ENCODE results near the gene VPS13D. TPM values are rescaled to one million over a fixed set of nuclear protein-coding genes. Genes with fewer than 3 reads are reported as not detected.

The VPS13D gene
- total and polyA plus RNA-seq, 2 experiments from 2014 or later = 10.7 to 34.9 TPM

DNA sequence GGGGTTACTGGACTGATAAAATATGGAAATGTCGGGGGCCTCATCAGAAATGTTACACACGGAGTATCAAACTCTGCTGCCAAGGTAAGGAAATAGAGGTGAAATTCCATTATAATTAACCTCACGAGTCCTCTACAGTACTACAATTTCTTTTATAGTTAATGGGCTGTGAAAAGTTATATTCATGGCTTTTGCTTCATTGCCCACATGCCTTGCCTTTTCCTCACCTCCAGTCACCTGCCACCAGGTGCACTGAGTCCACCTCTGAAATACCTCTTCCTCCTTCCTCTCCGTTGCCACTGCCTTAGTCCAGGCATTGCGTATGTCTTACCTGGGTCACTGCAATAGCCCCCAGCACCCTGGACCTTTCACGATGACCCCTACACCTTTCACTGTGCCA lies 186.9 kb downstream of the VPS13D start (continued):
- TF ChIP-seq, protein P1, sequence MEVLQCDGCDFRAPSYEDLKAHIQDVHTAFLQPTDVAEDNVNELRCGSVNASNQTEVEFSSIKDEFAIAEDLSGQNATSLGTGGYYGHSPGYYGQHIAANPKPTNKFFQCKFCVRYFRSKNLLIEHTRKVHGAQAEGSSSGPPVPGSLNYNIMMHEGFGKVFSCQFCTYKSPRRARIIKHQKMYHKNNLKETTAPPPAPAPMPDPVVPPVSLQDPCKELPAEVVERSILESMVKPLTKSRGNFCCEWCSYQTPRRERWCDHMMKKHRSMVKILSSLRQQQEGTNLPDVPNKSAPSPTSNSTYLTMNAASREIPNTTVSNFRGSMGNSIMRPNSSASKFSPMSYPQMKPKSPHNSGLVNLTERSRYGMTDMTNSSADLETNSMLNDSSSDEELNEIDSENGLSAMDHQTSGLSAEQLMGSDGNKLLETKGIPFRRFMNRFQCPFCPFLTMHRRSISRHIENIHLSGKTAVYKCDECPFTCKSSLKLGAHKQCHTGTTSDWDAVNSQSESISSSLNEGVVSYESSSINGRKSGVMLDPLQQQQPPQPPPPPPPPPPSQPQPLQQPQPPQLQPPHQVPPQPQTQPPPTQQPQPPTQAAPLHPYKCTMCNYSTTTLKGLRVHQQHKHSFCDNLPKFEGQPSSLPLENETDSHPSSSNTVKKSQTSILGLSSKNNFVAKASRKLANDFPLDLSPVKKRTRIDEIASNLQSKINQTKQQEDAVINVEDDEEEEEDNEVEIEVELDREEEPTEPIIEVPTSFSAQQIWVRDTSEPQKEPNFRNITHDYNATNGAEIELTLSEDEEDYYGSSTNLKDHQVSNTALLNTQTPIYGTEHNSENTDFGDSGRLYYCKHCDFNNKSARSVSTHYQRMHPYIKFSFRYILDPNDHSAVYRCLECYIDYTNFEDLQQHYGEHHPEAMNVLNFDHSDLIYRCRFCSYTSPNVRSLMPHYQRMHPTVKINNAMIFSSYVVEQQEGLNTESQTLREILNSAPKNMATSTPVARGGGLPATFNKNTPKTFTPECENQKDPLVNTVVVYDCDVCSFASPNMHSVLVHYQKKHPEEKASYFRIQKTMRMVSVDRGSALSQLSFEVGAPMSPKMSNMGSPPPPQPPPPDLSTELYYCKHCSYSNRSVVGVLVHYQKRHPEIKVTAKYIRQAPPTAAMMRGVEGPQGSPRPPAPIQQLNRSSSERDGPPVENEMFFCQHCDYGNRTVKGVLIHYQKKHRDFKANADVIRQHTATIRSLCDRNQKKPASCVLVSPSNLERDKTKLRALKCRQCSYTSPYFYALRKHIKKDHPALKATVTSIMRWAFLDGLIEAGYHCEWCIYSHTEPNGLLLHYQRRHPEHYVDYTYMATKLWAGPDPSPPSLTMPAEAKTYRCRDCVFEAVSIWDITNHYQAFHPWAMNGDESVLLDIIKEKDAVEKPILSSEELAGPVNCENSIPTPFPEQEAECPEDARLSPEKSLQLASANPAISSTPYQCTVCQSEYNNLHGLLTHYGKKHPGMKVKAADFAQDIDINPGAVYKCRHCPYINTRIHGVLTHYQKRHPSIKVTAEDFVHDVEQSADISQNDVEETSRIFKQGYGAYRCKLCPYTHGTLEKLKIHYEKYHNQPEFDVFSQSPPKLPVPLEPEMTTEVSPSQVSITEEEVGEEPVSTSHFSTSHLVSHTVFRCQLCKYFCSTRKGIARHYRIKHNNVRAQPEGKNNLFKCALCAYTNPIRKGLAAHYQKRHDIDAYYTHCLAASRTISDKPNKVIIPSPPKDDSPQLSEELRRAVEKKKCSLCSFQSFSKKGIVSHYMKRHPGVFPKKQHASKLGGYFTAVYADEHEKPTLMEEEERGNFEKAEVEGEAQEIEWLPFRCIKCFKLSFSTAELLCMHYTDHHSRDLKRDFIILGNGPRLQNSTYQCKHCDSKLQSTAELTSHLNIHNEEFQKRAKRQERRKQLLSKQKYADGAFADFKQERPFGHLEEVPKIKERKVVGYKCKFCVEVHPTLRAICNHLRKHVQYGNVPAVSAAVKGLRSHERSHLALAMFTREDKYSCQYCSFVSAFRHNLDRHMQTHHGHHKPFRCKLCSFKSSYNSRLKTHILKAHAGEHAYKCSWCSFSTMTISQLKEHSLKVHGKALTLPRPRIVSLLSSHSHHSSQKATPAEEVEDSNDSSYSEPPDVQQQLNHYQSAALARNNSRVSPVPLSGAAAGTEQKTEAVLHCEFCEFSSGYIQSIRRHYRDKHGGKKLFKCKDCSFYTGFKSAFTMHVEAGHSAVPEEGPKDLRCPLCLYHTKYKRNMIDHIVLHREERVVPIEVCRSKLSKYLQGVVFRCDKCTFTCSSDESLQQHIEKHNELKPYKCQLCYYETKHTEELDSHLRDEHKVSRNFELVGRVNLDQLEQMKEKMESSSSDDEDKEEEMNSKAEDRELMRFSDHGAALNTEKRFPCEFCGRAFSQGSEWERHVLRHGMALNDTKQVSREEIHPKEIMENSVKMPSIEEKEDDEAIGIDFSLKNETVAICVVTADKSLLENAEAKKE (CRISPR knock-in tag; IDR thresholded peaks at IDR 0.05) = no peak
- TF ChIP-seq EZH2 (IDR thresholded peaks at IDR 0.05; ENCODE audit: low read depth, unreplicated experiment) (no peak), EZH2phosphoT487 (IDR thresholded peaks at IDR 0.05; ENCODE audit: unreplicated experiment) (no peak)

- Mint-ChIP-seq H3K36me3 (ENCODE audit: low read depth) (no peaks in the 10 kb centered on the region; the same call in 2 of the 3 replicates), H3K27ac (no peak overlapping the region), H3K9me3 (no peaks in the 10 kb centered on the region), H3K27me3 (ENCODE audit: insufficient read depth, low read depth, poor library complexity) (no peaks in the 10 kb centered on the region), H3K4me3 (no peak overlapping the region), H3K4me1 (no peaks in the 10 kb centered on the region)
- H3K27me3 ChIP-seq (ENCODE audit: insufficient read depth) = no peaks in the 10 kb centered on the region
- H3K4me2 ChIP-seq = no peak overlapping the region
- H3F3A ChIP-seq (replicated peaks; ENCODE audit: low read depth) = no peaks in the 10 kb centered on the region
- no peaks in the 10 kb centered on the region for H3K4me1 ChIP-seq (ENCODE audit: insufficient read depth)
- H3K36me3 ChIP-seq (ENCODE audit: insufficient read depth) = peaks cover 5% of the 10 kb centered on the region; the same call in 1 of the 2 replicates
- no peak overlapping the region for H3K4me3 ChIP-seq
- DNase-seq (ENCODE audit: low spot score) (no peak), ATAC-seq (no peak)
- H3K27ac ChIP-seq (ENCODE audit: low read depth) = no peak overlapping the region
- no peaks in the 10 kb centered on the region for H4K20me1 ChIP-seq (replicated peaks; ENCODE audit: insufficient read depth)
- H2AFZ ChIP-seq = no peak overlapping the region
- no peaks in the 10 kb centered on the region for H3K79me2 ChIP-seq (replicated peaks; ENCODE audit: insufficient read depth)
- H3K9me2 ChIP-seq (ENCODE audit: insufficient read depth) = no peaks in the 10 kb centered on the region
- TF ChIP-seq, protein P1 (CRISPR knock-in tag; IDR thresholded peaks at IDR 0.05) = no peak
- TF ChIP-seq ETS1 (IDR thresholded peaks at IDR 0.05) (no peak), POLR2AphosphoS5 (IDR thresholded peaks at IDR 0.05; ENCODE audit: low read depth) (no peak), NANOG (IDR thresholded peaks at IDR 0.05; ENCODE audit: borderline replicate concordance) (no peak), ZNF114 (CRISPR knock-in tag; IDR thresholded peaks at IDR 0.05) (no peak), EZH2phosphoT487 (IDR thresholded peaks at IDR 0.05; ENCODE audit: unreplicated experiment) (no peak), EZH2 (IDR thresholded peaks at IDR 0.05; ENCODE audit: low read depth, unreplicated experiment) (no peak), JUNB (IDR thresholded peaks at IDR 0.05; ENCODE audit: unreplicated experiment) (no peak), ZNF331 (CRISPR knock-in tag; IDR thresholded peaks at IDR 0.05; ENCODE audit: low read depth) (no peak)
Observed at GRCh38 chr1:12417389-12417788, 187.6 kb downstream of the VPS13D start.

All from GM23338 (cell line).